NCI-H748 (cell line): ENCODE results near the gene ATP5IF1.

ENCODE experiments used
- DNase-seq: peaks from one replicate; lab custom pipeline; 2025; ENCODE audit not compliant: unreplicated experiment; lab: John Stamatoyannopoulos, UW

ATP5IF1 gene

DNA sequence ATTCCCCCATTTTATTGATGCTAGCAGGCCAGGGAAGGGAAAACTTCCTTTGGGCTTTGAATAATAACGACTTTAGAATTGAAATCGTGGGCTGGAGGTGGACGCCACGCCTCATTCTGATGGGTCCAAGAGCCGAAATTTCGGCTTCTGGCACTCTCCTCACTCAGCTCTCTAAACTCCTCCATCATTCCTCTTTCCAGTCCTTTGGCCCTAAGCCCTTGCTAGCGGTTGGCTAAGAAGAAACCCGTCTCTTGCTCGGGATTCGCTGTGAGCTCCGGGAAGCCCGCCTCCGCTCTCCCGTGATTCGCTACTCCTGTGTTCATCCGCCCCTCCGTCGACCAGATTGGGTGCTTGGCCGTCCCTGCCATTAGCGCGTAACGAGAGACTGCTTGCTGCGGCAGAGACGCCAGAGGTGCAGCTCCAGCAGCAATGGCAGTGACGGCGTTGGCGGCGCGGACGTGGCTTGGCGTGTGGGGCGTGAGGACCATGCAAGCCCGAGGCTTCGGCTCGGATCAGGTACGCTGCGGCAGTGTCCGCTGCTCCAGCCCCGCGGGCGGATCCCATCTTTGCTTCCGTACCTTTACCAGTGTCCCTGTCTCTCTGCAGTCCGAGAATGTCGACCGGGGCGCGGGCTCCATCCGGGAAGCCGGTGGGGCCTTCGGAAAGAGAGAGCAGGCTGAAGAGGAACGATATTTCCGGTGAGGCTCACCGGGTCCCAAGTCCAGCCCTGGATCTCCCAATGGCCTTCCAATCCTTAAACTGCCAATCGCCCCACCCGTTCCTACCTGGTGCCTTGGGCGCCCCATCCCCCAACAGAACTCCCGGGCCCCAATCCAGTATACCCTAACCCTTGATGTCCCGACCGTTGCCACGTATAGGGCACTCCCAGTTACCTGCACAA is at the start of gene ATP5IF1:
ATP5IF1 (plus strand) TSS at position 370 of the 901 bp plus-strand sequence; CDS start at position 430, 60 bp downstream.
- peak; percentile 96 for DNase-seq

- DNase-seq, result no peak
Measured at GRCh38 chr1:28190337-28190979, 45.5 kb upstream of the ATP5IF1 start.

- no peak for DNase-seq
Measured at GRCh38 chr1:28190996-28191645, 44.8 kb upstream of the ATP5IF1 start.

DNA sequence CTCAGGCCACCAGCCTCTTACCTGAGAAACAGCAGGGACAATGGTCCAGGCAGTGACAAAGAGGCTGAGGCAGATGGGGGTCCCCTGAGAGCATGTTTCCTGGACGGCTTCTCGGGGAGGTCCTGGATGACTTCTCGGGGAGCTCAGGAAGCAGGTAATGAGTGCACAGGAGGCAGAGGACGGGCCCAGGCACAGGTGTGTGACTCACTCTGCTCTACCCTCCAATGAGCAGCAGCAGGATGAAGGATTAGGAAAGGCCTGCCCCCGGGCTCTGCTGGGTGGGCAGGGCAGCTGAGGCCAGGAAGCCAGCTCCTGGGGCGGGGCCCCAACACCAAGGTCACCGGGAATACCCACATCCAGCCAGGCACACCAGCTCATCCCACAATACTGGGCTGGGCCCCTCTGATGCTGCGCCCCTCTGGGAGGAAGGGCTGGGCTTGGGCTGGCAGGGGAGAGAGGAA is 42.2 kb upstream of the ATP5IF1 start:
- no peak for DNase-seq

- no peak for DNase-seq
Measured at GRCh38 chr1:28194326-28195035, 41.4 kb upstream of the ATP5IF1 start.

GRCh38 chr1:28195780-28196179 is 40.1 kb upstream of the ATP5IF1 start:
- no peak for DNase-seq

- no peak for DNase-seq
Measured at GRCh38 chr1:28196330-28196729, 39.6 kb upstream of the ATP5IF1 start.

GRCh38 chr1:28197682-28198415 is 38.1 kb upstream of the ATP5IF1 start:
- DNase-seq, result no peak

GRCh38 chr1:28199328-28200233 is 36.3 kb upstream of the ATP5IF1 start:
- DNase-seq, result no peak

DNA sequence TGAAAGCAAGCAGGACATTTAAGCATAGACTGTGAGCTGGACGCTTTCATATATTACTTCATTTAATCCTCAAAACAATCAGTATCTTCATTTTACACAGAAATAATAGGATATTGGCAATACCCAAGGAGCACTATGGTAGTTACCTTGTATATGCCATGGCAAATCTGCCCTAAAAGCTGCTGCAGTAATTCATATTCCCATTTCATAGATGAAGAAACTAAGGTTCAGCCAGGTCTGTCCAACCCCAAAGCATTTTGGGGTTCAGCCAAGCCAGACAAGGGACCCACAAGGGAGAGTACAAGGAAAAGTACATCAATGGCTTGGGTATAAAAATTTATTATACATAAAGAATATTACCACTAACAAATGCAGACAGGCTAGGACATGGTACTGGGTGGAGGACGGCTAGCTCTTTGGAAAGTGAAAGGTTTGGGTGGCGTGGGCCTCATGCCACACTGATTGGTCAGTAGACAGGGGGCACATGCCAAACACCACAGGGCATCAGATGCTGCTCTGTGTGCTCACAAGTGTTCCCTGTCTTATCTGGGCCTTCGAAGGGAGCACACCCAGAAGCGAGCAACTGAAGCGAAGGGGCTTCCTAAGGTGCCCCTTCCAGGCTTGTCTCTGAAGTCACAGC is 35.6 kb upstream of the ATP5IF1 start:
- no peak for DNase-seq

DNA sequence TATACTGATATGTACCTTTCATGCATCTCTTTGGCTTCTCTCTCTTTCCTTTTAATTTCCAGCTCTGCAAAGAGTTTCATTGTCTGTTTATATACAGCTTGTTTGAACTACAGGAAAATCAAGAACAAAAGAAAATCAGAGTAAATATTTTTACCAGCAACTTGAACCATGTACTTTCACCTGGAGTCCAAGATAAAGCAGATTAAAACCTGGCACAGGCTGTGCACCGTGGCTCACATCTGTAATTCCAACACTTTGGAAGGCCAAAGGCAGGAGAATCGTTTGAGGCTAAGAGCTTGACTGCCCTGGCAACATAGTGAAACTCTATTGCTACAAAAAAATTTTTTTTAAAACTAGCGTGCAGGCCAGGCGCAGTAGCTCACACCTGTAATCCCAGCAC is 30.7 kb upstream of the ATP5IF1 start:
- DNase-seq, result no peak

DNA sequence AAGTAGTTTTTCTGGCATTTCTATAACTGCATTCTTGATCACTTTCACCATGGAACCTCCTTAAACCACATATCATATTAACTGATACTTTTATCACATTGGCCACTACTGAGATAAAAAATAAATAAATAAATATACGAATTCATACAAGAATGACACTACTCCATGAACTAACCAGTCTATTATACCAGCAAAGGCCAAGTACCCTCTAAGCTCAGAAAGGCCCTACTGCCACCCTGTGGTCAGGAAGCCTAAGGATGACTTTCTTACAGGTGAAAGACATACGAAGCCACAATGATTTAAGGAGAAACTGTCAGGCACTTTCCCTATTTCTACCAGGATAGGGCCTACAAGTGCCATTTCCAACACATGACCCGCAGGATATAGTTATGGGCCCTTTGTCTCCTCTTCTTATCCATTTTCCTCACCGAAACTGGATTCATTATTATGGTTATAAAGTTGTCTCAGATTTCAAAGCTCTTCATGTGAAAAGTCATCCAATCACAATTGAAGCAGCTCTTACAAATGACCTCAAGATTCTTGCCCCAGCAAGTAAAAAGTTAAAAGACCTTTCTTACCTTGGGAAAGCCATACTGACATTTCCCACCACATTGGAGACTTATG is 27.0 kb upstream of the ATP5IF1 start:
- peak; percentile 36 for DNase-seq

DNA sequence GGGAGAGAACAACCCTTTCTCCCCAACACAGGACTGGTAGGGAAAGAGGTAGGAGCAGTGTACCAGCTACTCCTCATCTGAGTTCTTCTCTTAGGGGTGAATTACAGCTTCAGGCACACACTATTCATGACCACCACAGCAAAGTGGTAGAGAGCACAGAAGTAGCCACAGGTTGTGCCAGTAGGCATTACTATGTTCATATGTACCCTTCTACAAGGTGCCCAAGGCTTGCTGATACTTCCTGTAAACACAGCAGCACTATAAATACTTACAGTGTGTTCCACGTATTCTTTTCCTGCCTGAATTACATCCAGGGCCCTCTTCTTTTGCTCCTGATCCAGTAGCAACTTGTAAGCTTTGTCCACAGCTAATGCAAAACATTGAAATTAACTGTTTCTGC is 26.2 kb upstream of the ATP5IF1 start:
- no peak for DNase-seq

GRCh38 chr1:28213315-28213714 is 22.6 kb upstream of the ATP5IF1 start:
- DNase-seq, result no peak

- DNase-seq, result no peak
Measured at GRCh38 chr1:28229089-28229488, 6.8 kb upstream of the ATP5IF1 start.

- DNase-seq, result no peak
Measured at GRCh38 chr1:28229996-28230395, 5.9 kb upstream of the ATP5IF1 start.

- peak; percentile 89 for DNase-seq
Measured at GRCh38 chr1:28232558-28233263, 3.2 kb upstream of the ATP5IF1 start, which contains the start of gene DNAJC8. Gene DNAJC8, minus strand, starts transcription at chr1:28233029. Its CDS starts 31 bp downstream, at chr1:28232998.

DNA sequence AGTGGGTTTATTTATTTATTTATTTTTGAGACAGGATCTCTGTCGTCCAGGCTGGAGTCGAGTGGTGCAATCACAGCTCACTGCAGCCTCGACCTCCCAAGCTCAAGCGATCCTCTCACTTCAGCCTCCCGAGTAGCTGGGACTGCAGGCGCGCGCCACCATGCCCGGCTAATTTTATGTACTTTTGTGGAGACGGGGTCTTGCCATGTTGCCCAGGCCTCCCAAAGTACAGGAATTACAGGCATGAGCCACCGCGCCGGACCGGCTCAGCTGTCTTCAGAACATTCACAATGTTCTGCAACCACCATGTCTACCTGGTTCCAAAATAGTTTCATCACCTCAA is 2.7 kb upstream of the ATP5IF1 start:
- no peak for DNase-seq
